RCC 7860 (cell line): ENCODE measurements around the gene RAB36.

Source experiments
- DNase-seq: peaks from one replicate; pipeline ENCODE4 v3.0.0-alpha.2; 2015; ENCODE audit warnings: low spot score
- FAIRE-seq: peaks from 2 replicates; lab custom pipeline; 2012; peaks lifted over from hg19 to GRCh38; lab: Jason Lieb, UNC

RAB36 gene

GRCh38 chr22:23120415-23120899, 24.8 kb upstream of the RAB36 start:
- FAIRE-seq, result no peak

GRCh38 chr22:23121000-23121421, 24.3 kb upstream of the RAB36 start:
- no peak for DNase-seq
- no peak for FAIRE-seq

More at GRCh38 chr22:23120415-23120899, 24.8 kb upstream of the RAB36 start:
- DNase-seq, result no peak

GRCh38 chr22:23121424-23121823, 23.9 kb upstream of the RAB36 start:
- FAIRE-seq, result no peak
- DNase-seq, result no peak

- DNase-seq, result no peak
- FAIRE-seq, result no peak
Observed at GRCh38 chr22:23122216-23122957, 22.9 kb upstream of the RAB36 start.

- DNase-seq, result no peak
- FAIRE-seq, result no peak
Observed at GRCh38 chr22:23122992-23123803, 22.1 kb upstream of the RAB36 start.

GRCh38 chr22:23123804-23124254, 21.4 kb upstream of the RAB36 start:
- DNase-seq, result no peak
- FAIRE-seq, result no peak

- FAIRE-seq (no peak), DNase-seq (no peak)
Observed at GRCh38 chr22:23124611-23125511, 20.4 kb upstream of the RAB36 start.

GRCh38 chr22:23125512-23126103, 19.7 kb upstream of the RAB36 start:
- FAIRE-seq, result no peak

GRCh38 chr22:23126165-23127054, 18.9 kb upstream of the RAB36 start:
- FAIRE-seq (no peak), DNase-seq (no peak)

More at GRCh38 chr22:23125512-23126103, 19.7 kb upstream of the RAB36 start:
- DNase-seq, result no peak

- DNase-seq (no peak), FAIRE-seq (no peak)
Observed at GRCh38 chr22:23127055-23127756, 18.1 kb upstream of the RAB36 start.

GRCh38 chr22:23127788-23128187, 17.5 kb upstream of the RAB36 start:
- FAIRE-seq (no peak), DNase-seq (no peak)

- DNase-seq (no peak), FAIRE-seq (no peak)
Observed at GRCh38 chr22:23128269-23129108, 16.8 kb upstream of the RAB36 start.

- no peak for FAIRE-seq
- no peak for DNase-seq
Observed at GRCh38 chr22:23129149-23129548, 16.1 kb upstream of the RAB36 start.

GRCh38 chr22:23130697-23131096, 14.6 kb upstream of the RAB36 start:
- FAIRE-seq (no peak), DNase-seq (no peak)

- DNase-seq (no peak), FAIRE-seq (no peak)
Observed at GRCh38 chr22:23131931-23132330, 13.3 kb upstream of the RAB36 start.

- DNase-seq (no peak), FAIRE-seq (no peak)
Observed at GRCh38 chr22:23132376-23133091, 12.7 kb upstream of the RAB36 start.

GRCh38 chr22:23133922-23134321, 11.4 kb upstream of the RAB36 start:
- FAIRE-seq (no peak), DNase-seq (no peak)
